Medulla oblongata (tissue), 1 donor: ENCODE measurements around the gene PRSS37.

ENCODE experiments used
- DNase-seq: peaks from one replicate; pipeline ENCODE4 v3.0.0-alpha.2; 2015; ENCODE audit errors: extremely low spot score

Gene PRSS37

DNA sequence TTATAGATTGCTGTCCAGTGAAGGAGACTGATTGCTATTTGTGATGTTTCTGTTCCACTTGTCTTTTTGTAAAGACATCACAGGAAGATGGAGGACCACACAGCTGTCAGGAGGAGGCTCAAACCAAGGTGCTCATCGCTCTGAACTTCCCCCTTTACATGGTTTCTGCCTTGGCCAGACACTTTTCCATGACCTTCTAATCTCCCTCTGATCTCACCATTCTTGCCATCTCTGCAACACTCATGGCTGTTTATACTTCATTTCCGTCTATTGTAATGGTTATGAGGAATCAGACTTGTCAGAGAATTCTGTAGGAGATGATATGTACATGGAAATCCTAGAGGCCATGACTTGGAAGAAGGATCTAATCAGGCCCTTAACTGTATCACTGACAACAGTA lies 53.0 kb downstream of the PRSS37 start:
- DNase-seq: no peak
